Endometrium (tissue), 2 donors: ENCODE results near the gene TFAM.
A peak's percentile ranks its signal among the peaks of the same experiment; 100 is the strongest.

Source experiments
- FAIRE-seq: peaks from 2 replicates; lab custom pipeline; 2012; peaks lifted over from hg19 to GRCh38; lab: Jason Lieb, UNC
- donor health status: control.
- donor health status: control.

TFAM gene

DNA sequence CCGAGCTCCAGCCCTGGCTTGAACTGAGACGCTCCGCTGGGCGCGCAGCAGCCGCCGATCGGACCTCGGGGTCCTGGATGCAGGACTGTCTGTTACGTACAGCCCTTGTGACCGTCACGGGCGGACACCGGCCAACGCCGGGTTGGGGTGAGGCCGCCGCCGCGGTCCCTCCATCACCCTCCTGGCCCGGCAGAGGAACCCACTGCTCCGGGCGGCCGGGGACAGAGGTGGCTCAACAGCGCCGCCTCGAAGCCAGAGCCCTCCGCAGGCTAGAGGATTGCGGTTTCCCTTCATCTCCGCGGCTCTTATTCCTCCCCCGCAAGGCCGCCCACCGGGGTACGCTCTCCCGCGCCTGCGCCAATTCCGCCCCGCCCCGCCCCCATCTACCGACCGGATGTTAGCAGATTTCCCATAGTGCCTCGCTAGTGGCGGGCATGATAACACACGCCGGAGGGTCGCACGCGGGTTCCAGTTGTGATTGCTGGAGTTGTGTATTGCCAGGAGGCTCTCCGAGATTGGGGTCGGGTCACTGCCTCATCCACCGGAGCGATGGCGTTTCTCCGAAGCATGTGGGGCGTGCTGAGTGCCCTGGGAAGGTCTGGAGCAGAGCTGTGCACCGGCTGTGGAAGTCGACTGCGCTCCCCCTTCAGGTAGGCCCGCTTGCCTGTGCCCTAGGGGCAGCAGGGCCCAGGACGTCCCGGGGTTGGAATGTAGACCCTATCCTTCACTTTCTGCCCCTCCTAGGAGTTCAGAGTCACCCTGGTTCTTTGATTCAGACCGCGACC lies at the start of gene TFAM:
TFAM (plus strand) TSS at position 412 of the 785 bp plus-strand sequence; CDS start at position 550, 138 bp downstream.
- FAIRE-seq: no peak

DNA sequence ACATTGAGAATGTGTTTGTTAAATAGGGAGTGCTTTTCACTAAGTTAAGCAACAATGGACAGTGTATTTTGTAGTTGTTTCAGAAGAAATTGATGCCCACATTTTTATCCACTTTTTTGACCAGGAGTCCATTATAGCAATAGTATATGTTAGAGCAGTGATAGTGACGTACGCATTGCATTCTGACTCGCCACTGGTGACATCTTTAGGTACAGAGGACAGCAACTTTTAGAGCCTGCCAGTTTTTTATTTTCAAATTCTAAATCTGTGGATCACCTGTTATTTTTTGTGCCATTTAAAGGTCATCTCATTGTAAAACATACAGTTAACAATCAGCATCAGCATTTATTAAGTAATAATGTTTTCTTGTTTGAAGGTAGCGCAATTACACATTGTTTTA lies 49.0 kb upstream of the TFAM start:
- no peak for FAIRE-seq

DNA sequence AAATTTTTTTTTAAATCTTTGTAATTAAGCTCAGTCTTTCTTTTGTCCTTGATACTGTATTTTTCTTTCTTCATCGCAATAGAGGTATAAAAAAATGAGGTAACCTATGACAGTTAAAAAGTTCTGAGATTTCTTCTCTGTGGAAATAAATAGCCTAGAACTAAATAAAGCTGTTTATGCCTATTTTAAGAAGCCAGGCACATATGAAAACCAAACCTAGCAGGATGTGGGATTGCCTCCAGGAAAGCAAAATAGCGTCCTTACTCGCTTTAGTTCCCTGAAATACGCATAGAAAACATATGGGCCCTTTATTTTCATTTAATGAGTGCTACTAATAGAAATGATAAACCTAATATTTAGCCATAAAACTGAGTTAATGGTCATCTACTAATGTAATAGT lies 43.8 kb upstream of the TFAM start:
- FAIRE-seq: no peak

DNA sequence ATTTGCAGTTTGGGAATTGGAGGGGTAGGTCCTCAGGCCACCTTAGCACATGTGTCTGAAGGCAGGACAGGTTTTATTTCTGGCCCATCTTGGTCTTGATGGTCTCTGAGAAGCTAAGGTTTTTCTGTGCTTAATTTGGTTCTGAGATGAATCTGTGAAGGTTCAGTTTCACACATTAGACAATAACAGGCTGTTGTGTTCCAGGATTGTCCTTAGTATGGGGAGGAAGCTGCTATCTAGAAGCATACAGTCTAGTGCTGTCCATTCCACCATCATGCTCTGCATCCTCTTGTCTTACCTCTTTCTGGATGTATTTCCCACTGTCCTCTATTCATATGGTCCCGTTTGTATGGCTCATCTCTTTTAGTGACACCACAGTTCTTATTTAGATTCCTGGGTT lies 43.3 kb upstream of the TFAM start:
- no peak for FAIRE-seq

DNA sequence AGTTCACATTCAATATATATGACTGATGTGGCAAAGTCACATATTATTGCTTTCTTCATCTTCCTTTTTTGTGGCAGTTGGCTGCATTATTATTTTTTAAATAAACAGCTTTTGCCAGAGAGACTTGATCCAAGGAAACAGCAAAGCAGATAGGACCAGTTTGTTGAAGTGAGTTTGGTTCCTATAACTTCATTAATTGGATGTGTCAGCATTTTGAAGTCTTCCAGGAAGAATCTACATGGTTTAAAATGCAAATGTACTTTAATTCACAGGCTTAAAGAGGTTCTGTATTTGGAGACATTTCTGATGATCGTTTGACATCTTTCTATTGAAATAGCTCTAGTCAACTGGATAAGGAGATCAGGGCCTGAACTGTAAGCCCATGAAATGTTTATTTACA lies 37.2 kb upstream of the TFAM start:
- no peak for FAIRE-seq

DNA sequence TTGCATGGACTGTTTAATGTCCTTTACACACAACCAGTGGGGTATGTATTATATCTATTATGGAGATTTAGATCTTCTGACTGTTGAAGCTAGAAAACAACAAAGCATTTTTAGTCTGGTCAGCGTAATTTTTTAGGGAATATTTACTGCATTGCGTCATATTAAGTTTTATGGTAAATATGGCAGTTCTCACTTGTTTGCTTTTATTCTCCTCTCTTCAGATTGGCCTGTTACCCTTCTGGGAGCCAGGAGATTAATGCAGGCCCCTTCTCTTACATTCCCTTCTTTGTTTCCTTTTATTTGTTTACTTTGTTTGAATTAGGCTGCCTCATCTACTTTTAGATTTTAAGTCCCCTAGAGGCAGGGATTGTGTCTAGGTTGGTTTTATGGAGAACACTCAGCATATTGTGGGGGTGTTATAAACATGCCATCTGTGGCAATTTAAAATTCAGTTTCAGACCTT lies 36.6 kb upstream of the TFAM start:
- FAIRE-seq: peak; percentile 72

DNA sequence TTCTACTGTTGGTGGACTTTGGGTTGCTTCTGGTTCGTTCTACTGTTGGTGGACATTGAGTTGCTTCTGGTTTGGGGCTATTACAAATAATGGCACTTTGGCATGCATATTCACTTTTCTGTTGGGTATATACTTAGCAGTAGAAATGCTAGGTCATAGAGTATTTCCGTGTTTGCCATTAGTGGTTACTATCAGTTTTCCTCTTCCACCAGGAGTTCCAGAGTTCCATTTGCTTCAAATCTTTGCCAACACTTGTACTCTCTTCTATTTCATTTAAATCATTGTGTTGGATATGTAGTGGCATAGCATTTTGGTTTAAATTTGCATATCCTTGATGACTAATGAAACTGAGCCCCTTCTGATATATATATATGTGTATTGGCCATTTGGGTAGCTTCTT lies 35.2 kb upstream of the TFAM start:
- FAIRE-seq: no peak

DNA sequence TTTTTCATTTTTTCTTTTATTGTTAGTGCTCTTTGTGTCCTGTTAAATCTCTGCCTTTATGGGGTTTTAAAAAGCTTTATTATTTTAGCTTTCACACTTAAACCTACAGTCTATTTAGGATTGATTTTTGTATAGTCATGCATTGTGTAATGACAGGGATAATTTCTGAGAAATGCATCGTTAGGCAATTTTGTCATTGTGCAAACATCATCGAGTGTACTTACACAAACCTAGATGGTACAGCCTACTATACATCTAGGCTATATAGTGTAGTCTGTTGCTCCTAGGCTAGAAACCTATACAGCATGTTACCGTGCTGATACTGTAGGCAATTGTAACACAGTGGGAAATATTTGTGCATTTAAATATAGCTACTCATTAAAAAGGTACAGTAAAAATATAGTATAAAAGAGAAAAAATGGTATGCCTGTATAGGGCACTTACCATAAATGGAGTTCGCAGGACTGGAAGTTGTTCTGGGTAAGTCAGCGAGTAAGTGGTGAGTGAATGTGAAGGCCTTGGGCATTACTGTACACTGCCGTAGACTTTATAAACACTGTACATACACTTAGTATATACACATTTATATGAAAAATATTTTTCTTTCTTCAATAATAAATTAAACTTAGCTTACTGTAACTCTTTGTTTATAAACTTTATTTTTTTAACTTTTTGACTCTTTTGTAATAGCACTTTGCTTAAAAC lies 34.4 kb upstream of the TFAM start:
- FAIRE-seq: peak; percentile 78

DNA sequence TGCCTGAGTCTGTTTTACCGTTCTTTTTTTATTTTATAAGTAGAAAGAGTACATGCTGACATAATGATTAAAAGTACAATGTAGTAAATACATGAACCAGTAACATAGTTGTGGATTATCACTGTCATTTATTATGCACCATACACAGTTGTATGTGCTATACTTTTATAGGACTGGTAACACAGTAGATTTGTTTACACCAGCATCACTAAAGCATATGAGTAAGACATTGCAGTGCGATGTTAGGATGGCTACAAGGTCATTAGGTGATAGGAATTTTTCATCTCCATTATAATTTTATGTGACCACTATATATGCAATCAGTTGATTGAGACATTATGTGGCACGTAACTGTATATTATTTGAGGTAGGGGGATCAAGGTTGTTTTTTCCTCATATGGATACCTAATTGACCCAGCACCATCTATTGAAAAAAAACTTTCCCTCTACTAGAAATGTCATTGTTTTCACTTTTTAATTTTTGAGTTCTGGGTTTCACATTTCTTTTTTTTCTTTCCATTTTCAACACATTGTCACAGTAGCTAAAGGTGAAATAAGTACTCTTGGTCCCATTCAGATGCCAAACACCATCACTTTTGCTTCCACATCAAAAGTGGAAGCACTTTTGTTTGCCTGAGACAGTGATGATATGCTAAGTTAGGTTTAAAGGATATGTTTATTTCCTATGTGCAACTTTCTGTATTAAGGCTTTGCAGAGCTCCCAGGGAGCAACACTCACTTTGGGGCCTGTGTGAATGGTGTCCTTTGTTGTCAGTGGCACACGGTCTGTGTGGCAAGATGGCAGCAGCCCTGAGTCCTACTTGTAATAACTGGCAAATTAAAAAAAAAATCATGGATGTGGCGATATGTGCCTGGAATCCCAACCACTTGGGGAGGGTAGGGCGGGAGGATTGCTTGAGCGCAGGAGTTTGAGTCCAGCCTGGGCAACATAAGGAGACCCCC lies 33.3 kb upstream of the TFAM start:
- no peak for FAIRE-seq

DNA sequence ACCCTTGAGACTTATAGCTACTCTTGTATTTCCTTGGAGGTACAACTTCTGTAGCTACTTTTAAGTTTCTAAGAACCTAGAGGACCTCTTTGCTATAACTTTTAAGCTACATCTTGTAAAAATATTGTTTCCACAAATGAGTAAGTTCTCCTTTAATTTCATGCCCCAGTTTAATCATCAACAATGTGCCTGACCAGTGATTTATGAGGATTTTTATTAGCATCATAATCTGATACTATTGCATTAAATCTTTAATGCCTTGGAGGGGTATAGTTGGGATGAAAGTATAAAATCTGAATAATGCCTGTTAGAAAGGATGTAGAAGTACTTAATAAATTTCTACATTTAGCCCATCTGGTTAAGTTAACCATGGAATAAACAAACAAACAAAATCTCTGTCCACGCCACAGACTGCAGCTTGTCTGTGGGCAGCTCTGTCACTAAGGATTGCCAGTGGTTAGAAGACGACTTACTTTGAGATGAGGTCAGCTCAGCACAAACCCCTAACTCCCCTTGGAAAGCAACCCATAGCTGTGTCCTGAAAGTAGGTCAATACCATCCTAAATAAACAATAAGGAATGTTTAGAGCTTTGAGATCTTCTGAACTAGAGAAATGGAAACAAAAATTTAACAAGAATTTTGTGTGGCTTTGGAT lies 32.1 kb upstream of the TFAM start:
- no peak for FAIRE-seq

DNA sequence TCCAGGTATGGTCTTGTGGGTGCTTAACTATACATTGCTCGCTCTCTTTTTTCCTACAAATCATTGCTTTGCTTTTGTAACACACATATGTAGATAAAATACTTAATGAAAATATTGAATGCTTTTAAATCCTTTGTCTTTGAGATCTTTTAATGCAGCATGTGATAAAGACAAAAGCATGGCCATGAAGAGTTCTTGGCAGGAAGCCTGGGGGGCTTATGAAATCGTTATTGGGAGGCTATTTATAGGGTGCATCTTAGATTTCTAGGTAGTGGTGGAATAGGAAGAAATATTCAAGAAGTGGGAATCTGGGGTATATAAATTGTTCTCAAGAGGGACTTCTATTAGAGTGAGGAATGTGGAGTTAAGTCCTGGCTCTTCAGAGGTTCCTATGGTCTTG lies 28.5 kb upstream of the TFAM start:
- FAIRE-seq: no peak

DNA sequence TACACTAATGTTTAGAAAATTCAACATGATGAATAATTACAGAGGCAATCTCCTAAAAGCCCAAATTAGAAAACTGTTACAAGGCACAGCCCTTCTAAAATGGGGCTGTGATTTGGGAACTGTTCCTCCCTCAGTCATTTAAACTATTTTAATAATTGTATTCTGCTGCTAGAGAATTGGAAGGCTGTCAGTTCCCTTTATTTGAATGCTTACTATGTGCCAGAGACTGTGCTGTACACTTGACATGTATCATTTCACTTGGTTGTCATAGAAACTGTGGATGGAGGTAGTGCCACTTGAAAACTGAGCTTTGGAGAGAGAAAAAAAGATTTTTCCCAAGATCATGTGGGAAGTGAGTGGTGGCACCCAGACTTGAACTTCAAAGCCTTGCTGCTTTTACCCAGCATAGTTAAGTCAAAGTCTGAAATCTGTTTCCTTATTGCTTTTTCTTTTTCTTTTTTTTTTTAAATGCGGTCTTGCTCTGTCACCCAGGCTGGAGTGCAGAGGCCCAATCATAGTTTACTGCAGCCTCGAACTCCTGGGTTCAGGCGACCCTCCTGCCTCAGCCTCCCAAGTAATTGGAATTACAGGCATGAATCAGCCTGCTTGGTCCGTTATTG lies 26.8 kb upstream of the TFAM start:
- no peak for FAIRE-seq

DNA sequence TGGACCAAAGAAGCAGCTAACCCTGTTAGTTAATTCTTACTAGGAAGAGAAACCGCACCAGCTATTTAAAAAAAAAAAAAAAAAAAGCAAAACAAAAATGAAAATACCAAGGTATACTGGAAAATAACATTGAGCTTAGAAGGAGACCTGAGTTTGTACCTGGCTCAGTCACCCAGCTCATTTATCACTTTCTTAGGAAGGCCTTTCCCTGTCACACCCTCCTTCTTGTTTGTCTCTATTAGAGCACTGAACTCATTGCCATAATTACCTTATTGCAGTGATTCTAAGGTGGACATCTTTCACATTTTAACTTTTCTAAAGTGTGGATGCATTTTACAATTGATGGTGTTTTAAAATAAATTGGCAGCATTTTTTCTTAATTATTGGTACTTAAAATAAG lies 26.3 kb upstream of the TFAM start:
- no peak for FAIRE-seq

DNA sequence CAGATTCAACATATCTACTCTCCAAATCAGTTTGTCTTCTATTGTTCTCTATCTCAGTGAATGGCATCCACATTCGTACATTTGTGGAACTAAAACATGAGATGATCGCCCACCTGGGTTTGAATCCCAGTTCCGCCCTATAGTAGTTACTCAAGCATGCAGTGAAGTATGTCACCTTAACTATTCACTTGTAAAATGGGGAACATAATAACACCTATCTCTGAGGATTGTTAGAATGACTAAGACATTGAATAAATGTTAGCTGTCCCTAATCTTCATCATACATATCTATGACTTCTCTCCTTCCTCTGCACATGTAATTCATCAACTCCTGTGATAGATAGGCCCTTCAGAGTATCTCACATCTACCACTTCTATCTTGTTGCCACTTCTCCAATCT lies 25.7 kb upstream of the TFAM start:
- FAIRE-seq: no peak

DNA sequence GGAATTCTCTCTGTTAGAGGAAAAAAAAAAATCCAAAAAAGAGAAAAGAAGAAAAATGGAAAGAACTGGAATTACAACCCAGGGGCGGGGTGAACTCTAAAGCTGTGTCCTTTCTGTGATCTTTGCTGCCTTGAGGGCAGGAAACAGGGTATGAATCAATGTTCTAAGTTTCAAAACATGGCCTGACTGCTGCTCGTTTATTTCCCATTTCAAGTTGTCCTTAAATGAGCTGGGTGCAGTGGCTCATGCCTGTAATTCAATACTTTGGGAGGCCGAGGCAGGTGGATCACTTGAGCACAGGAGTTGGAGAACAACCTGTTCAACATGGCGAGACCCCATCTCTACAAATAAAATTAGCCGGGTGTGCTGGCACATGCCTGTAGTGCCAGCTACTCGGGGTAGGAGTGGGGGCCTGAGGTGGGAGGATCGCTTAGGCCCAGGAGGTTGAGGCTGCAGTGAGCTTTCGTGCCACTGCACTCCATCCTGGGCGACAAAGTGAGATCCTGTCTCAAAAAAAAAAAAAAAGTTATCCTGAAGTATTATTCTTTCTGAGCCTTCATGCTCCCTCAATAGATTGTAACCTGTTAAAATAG lies 24.7 kb upstream of the TFAM start:
- no peak for FAIRE-seq

DNA sequence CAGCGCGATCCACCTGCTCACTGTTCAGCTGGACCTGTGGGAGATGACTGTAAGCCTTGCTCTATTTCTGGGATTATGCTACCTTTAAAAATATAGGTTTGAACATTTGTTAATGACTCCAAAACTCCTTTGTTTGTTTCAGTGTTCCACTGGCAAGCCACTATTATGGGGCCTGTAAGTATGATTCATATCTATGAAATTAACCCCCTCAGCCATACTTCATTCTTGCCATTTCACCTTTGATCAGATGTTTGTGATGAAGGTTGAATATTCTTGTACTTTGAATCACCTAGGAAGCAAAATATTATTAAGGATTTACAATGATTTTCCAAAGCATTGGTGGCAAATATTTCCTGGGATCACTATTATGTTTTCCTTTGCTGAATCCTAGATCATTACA lies 23.9 kb upstream of the TFAM start:
- no peak for FAIRE-seq

DNA sequence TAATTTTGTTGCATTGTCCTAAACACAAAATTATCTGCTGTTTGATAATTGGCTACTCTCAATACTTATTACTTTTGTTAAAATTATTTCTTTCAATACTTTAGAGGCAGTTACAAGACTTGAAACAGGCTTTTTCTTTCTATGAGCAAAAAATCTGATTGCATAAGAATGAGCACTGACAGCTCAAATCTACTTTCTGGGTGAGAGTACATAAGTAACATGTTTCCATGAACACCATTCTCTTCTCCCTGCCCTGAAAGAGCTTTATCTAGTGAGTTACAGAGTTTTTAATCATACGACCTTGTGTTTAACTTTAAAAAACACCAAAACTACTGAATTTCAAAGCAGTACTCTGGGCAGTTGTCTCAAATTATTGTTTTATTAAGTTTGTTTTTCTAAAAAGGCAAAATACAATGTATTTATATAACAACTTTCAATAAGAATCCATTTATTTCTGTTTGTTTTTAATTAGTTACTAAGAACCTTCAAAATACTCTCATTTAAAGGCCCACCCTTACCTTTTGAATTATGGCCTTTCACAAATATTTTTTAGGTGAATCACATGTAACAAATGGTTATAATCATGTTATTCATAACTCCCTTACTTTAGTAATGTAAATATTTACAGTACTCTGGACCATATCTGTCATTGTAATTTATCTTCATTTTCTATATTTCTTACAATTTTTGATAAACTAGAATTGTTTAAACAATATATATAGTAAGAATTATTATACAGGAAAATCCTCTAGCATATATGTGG lies 23.0 kb upstream of the TFAM start:
- FAIRE-seq: peak; percentile 91

DNA sequence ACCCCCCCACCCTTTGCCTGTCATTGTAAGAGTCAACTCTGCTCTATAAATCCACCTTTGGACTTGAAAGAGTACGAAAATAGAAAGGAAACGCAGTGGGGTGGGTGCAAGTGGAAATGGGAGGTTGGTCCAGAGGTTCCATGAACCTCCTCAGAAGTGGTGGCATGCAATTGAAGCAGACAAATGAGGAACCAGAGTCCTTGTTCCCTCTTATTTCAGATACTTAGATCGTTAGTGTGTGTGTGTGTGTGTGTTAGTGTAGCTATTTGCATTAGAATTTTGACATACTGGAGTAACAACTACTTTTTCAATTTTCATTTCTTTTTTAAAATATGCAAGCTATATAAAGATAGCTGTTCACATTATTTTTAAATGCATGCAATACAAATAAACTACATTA lies 18.1 kb upstream of the TFAM start:
- no peak for FAIRE-seq

DNA sequence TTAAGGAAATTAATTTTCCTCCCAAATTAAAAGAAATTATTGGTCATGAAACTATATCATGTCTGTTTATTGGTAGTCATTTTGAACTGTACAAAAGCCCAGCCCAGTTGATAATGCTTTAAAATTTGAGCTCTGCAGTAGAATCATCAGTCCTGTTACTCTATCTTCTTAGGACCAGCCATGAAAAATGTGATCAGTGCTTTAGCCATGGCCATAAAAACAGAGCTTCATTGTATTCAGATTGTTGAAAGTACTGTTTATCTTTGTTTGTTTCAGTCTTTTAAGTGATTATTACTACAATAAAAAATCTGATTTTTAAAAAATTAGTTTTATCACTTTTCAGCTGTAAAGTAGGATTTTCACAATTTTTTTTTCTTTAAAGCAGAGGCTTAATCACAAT lies 13.7 kb upstream of the TFAM start:
- FAIRE-seq: no peak
